AG04450 (cell line): Measurements from ENCODE around the gene STN1. TPM values are rescaled to one million over a fixed set of nuclear protein-coding genes. Genes with fewer than 3 reads are reported as not detected.

Experiments
- CTCF ChIA-PET: fragments of 300-600, 350-600 bp; formaldehyde crosslinking; extraction: SDS; loops from one replicate; lab custom pipeline; 2022; ENCODE audit warnings: antibody characterized with exemption, inconsistent platforms; lab: Charles Lee
- POLR2A ChIA-PET: fragments of 350-600 bp; formaldehyde crosslinking; extraction: SDS; loops from one replicate; lab custom pipeline; 2021; ENCODE audit warnings: antibody characterized with exemption, inconsistent platforms; lab: Yijun Ruan, JAX
- DNase-seq: peaks from one replicate; pipeline ENCODE4 v3.0.0-alpha.2; 2011; ENCODE audit warnings: low read depth, low spot score
- H3K27ac ChIP-seq: one replicate; pipeline ENCODE4 v1.5.1; 2012; ENCODE audit warnings: low read depth, low read length, control low read depth
- H3K27me3 ChIP-seq: one replicate; pipeline ENCODE4 v1.6.0; 2012; ENCODE audit warnings: low read length; ENCODE audit not compliant: control insufficient read depth, insufficient read depth
- H3K4me3 ChIP-seq: 2 replicates; pipeline ENCODE4 v1.5.1; 2011; ENCODE audit warnings: mild to moderate bottlenecking, low read depth, low read length, control low read depth
- H3K9me3 ChIP-seq: 2 replicates; pipeline ENCODE4 v1.5.1; 2012; ENCODE audit warnings: low read length; ENCODE audit not compliant: control insufficient read depth, insufficient read depth
- polyA minus RNA-seq: library from RNA; depleted of rRNA, polyadenylated mRNA; stranded (reverse); fragments of >200 nt; gene quantifications from 2 replicates; pipeline ENCODE4 v1.2.3, GENCODE V29; 2011; rRNA and poly(A)+ RNA removed
- polyA plus RNA-seq: library from polyadenylated mRNA; depleted of rRNA; stranded (reverse); fragments of >200 nt; gene quantifications from 2 replicates; pipeline ENCODE4 v1.2.3, GENCODE V29; 2011; rRNA removed
- TF ChIP-seq, protein P1 (sequence below): IDR thresholded peaks from 2 replicates; pipeline ENCODE4 v1.5.1; 2011; ENCODE audit warnings: low read depth, low read length, control low read depth, inconsistent platforms

STN1 gene
- polyA plus RNA-seq (17.1 and 19.0 TPM in 2 replicates), polyA minus RNA-seq (8.6 and 12.9 TPM in 2 replicates)

- peak; percentile 92 for DNase-seq
- ChIA-PET CTCF (interaction anchor here (1.2 to 1.7 kb wide), 2 partner anchors 30 kb away, joined by 4 to 10 read pairs; no protein-coding TSS in a partner anchor), POLR2A (no interaction called here)
Observed at GRCh38 chr10:103918053-103918846, at the start of gene STN1. STN1 (minus strand) TSS chr10:103918184; CDS start chr10:103917594, 590 bp downstream.

GRCh38 chr10:103967448-103968071, 49.6 kb upstream of the STN1 start:
- TF ChIP-seq, protein P1, sequence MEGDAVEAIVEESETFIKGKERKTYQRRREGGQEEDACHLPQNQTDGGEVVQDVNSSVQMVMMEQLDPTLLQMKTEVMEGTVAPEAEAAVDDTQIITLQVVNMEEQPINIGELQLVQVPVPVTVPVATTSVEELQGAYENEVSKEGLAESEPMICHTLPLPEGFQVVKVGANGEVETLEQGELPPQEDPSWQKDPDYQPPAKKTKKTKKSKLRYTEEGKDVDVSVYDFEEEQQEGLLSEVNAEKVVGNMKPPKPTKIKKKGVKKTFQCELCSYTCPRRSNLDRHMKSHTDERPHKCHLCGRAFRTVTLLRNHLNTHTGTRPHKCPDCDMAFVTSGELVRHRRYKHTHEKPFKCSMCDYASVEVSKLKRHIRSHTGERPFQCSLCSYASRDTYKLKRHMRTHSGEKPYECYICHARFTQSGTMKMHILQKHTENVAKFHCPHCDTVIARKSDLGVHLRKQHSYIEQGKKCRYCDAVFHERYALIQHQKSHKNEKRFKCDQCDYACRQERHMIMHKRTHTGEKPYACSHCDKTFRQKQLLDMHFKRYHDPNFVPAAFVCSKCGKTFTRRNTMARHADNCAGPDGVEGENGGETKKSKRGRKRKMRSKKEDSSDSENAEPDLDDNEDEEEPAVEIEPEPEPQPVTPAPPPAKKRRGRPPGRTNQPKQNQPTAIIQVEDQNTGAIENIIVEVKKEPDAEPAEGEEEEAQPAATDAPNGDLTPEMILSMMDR: 0 out of 2 replicates have a peak, but pooled peaks have one; percentile 4
- POLR2A ChIA-PET: interaction anchor here (0.6 to 1.8 kb wide), 4 partner anchors 16 to 154 kb away, joined by 3 to 5 read pairs (median 5); partner anchors contain the start of gene SFR1

More at GRCh38 chr10:103918053-103918846, at the start of gene STN1:
- no peaks in the 10 kb centered on the region for H3K27me3 ChIP-seq
- TF ChIP-seq, protein P1: peak; percentile 11; the same call in 1 of the 2 replicates
- H3K9me3 ChIP-seq: peaks cover 6% of the 10 kb centered on the region
- H3K4me3 ChIP-seq: peak within 1 kb of the TSS; percentile 86
- H3K27ac ChIP-seq: peak within 1 kb of the TSS; percentile 89

GRCh38 chr10:103966671-103967447, 48.9 kb upstream of the STN1 start, which contains the start of gene SLK:
SLK (plus strand) TSS chr10:103967140; CDS start chr10:103967746, 606 bp downstream.
- TF ChIP-seq, protein P1: no peak
- peak within 1 kb of the TSS; percentile 83 for H3K4me3 ChIP-seq
- no peaks in the 10 kb centered on the region for H3K27me3 ChIP-seq
- H3K27ac ChIP-seq: peak within 1 kb of the TSS; percentile 25
- POLR2A ChIA-PET: interaction anchor here (0.6 to 1.8 kb wide), 3 partner anchors 16 to 155 kb away, joined by 3 to 5 read pairs (median 5); partner anchors contain the start of gene SFR1
- CTCF ChIA-PET: interaction anchor here (0.6 to 1.0 kb wide), 3 partner anchors 22 to 324 kb away, joined by 3 to 4 read pairs (median 3); no protein-coding TSS in a partner anchor
- DNase-seq: peak; percentile 32
- H3K9me3 ChIP-seq: no peaks in the 10 kb centered on the region

More at GRCh38 chr10:103967448-103968071, 49.6 kb upstream of the STN1 start:
- CTCF ChIA-PET: interaction anchor here (0.6 to 0.7 kb wide), 3 partner anchors 21 to 70 kb away, joined by 3 to 4 read pairs (median 4); no protein-coding TSS in a partner anchor
- DNase-seq: no peak
- Histone ChIP-seq H3K4me3 (peak overlapping the region; percentile 83), H3K27ac (peak overlapping the region; percentile 25), H3K9me3 (no peaks in the 10 kb centered on the region), H3K27me3 (no peaks in the 10 kb centered on the region)

- Histone ChIP-seq H3K27ac (no peak overlapping the region), H3K4me3 (no peak overlapping the region), H3K27me3 (peaks cover 2% of the 10 kb centered on the region), H3K9me3 (no peaks in the 10 kb centered on the region)
- TF ChIP-seq, protein P1: no peak
- ChIA-PET POLR2A (no interaction called here), CTCF (no interaction called here)
- DNase-seq: no peak
Observed at GRCh38 chr10:103960103-103960502, 42.1 kb upstream of the STN1 start.
